Type B pancreatic cell (in vitro differentiated cells): Measurements from ENCODE around the gene PIK3R6. TPM values are rescaled to one million over a fixed set of nuclear protein-coding genes. Genes with fewer than 3 reads are reported as not detected.

Experiments used
- DNase-seq: peaks from one replicate; pipeline ENCODE4 v3.0.0; 2021; ENCODE audit warnings: mixed read lengths; ENCODE audit not compliant: unreplicated experiment; ENCODE audit errors: extremely low spot score
- H3K27ac Mint-ChIP-seq: 2 replicates; pipeline ENCODE4 v1.8.0; 2021; ENCODE audit warnings: mild to moderate bottlenecking, mixed read lengths
- H3K27me3 Mint-ChIP-seq: 2 replicates; pipeline ENCODE4 v1.8.0; 2021; ENCODE audit warnings: mixed read lengths
- H3K36me3 Mint-ChIP-seq: 2 replicates; pipeline ENCODE4 v1.8.0; 2021; ENCODE audit warnings: mixed read lengths
- H3K4me1 Mint-ChIP-seq: one replicate; pipeline ENCODE4 v1.8.0; 2021; ENCODE audit warnings: mixed read lengths; ENCODE audit not compliant: unreplicated experiment
- H3K4me3 Mint-ChIP-seq: 2 replicates; pipeline ENCODE4 v1.8.0; 2021; ENCODE audit warnings: mild to moderate bottlenecking, mixed read lengths
- H3K9me3 Mint-ChIP-seq: 2 replicates; pipeline ENCODE4 v1.8.0; 2021; ENCODE audit warnings: mixed read lengths
- total RNA-seq: library from RNA; stranded (reverse); gene quantifications from 2 replicates; pipeline ENCODE4 v1.2.1, GENCODE V29; 2021; ENCODE audit warnings: low replicate concordance
- TF ChIP-seq, protein P1 (sequence below): fragments of 200-600 bp; sonication (generic); conservative IDR thresholded peaks from 2 replicates; pipeline ENCODE4 v1.5.0; 2021; ENCODE audit warnings: antibody characterized with exemption, mild to moderate bottlenecking

PIK3R6 gene
- total RNA-seq, 1 donor from 2014 or later: not detected

DNA sequence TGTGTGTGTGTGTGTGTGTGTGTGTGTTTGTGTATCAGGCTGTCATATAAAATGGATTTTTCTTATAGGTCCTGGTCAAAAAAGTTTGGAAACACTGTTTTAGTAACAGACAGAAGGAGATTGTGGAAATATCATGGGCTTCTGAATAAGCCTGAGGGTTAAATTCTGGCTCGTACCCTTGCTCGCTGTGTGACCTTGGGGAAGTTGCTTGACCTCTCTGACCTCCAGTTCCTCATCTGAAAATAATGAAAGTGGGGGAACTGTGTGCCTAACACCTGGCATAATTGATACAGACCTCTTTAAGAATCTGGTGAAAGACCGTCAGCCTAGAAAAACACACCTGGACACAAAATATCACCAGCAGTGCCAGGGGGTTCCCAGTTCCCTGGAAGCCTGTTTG is 25.6 kb upstream of the PIK3R6 start:
- H3K9me3 Mint-ChIP-seq: no peaks in the 10 kb centered on the region
- DNase-seq: no peak
- TF ChIP-seq, protein P1, sequence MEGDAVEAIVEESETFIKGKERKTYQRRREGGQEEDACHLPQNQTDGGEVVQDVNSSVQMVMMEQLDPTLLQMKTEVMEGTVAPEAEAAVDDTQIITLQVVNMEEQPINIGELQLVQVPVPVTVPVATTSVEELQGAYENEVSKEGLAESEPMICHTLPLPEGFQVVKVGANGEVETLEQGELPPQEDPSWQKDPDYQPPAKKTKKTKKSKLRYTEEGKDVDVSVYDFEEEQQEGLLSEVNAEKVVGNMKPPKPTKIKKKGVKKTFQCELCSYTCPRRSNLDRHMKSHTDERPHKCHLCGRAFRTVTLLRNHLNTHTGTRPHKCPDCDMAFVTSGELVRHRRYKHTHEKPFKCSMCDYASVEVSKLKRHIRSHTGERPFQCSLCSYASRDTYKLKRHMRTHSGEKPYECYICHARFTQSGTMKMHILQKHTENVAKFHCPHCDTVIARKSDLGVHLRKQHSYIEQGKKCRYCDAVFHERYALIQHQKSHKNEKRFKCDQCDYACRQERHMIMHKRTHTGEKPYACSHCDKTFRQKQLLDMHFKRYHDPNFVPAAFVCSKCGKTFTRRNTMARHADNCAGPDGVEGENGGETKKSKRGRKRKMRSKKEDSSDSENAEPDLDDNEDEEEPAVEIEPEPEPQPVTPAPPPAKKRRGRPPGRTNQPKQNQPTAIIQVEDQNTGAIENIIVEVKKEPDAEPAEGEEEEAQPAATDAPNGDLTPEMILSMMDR: no peak
- H3K27ac Mint-ChIP-seq: no peak overlapping the region
- peaks cover 5% of the 10 kb centered on the region for H3K4me1 Mint-ChIP-seq
- H3K27me3 Mint-ChIP-seq: peaks cover 29% of the 10 kb centered on the region
- H3K36me3 Mint-ChIP-seq: no peaks in the 10 kb centered on the region
- H3K4me3 Mint-ChIP-seq: no peak overlapping the region

DNA sequence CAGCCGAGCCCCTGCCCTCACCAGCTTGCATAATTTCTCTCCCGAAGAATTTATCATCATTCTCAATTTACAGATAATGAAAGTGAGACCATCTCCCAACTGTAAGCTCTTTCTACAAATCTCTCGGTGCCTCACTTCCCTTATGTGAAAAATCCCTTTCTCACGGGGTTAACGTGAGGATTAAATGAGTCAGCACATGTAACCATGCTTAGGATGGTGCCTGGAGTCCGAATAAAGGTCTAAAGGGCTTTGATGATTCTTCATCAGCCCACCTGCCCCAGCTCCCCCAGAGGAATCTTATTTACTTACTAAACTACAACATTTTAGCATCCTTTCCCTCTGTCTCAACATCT is 24.8 kb upstream of the PIK3R6 start:
- Mint-ChIP-seq H3K36me3 (no peaks in the 10 kb centered on the region), H3K9me3 (no peaks in the 10 kb centered on the region), H3K4me1 (peaks cover 5% of the 10 kb centered on the region), H3K27ac (no peak overlapping the region), H3K27me3 (peaks cover 21% of the 10 kb centered on the region), H3K4me3 (no peak overlapping the region)
- TF ChIP-seq, protein P1: no peak
- DNase-seq: no peak

DNA sequence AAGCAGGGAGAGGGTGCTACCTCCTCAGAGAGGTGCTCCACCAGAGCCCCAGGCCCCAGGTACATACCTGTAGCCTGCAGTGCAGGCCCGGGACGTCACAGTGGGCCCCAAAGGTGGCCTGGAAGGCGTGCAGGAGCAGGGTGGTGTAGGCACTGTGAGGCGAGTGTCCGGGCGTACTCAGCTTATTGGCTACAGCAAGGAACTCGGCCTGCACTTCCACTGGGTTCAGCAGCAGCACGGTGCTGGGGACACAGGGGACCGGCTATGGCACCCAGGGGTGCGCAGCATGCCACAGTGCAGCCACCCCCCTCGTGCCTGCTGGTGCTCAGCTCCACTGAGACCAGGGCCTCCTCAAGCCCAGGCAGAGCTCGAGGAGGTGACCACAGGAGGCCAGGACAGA is 23.2 kb upstream of the PIK3R6 start:
- H3K27ac Mint-ChIP-seq: no peak overlapping the region
- H3K27me3 Mint-ChIP-seq: peaks cover 7% of the 10 kb centered on the region
- no peak for DNase-seq
- TF ChIP-seq, protein P1: no peak
- no peaks in the 10 kb centered on the region for H3K36me3 Mint-ChIP-seq
- H3K4me3 Mint-ChIP-seq: no peak overlapping the region
- peaks cover 5% of the 10 kb centered on the region for H3K4me1 Mint-ChIP-seq
- H3K9me3 Mint-ChIP-seq: no peaks in the 10 kb centered on the region

DNA sequence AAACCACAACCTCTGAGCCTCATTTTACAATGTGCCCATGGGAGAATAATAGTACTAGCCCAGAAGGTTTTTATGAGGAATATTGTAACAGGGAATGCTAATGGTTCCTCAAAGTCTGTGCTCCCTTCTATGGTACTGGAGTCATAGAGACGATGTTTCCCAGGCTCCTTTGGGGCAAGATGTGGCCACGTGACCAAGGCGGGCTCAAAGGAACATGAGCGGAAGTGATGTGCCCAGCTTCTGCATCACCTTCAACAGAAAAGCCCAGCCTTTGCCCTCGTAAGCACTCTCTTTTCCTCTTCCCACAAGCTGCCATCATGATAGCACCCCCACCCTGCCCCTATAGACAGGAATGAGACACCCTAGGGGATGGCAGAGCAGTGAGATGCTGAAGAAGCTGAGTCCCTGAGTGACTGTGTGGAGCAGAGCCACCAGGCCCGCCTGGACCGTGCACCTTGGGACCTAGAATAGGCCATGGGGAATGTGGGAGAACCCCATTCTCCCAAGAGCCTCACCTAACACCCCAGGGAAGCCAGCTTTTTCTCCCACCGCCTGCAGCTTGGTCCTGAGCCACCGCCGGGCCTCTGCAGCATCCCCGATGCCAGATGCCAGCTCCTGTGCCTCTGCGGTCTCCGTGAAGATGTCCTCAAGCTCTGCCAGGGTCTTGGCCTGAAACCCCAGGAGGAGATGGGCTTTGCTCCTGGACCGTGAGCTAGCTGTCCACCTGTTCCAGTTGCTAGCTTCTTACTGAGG is 22.2 kb upstream of the PIK3R6 start:
- Mint-ChIP-seq H3K4me1 (no peaks in the 10 kb centered on the region), H3K4me3 (no peak overlapping the region), H3K27me3 (no peaks in the 10 kb centered on the region), H3K9me3 (no peaks in the 10 kb centered on the region), H3K36me3 (no peaks in the 10 kb centered on the region), H3K27ac (no peak overlapping the region)
- TF ChIP-seq, protein P1: no peak
- DNase-seq: no peak

DNA sequence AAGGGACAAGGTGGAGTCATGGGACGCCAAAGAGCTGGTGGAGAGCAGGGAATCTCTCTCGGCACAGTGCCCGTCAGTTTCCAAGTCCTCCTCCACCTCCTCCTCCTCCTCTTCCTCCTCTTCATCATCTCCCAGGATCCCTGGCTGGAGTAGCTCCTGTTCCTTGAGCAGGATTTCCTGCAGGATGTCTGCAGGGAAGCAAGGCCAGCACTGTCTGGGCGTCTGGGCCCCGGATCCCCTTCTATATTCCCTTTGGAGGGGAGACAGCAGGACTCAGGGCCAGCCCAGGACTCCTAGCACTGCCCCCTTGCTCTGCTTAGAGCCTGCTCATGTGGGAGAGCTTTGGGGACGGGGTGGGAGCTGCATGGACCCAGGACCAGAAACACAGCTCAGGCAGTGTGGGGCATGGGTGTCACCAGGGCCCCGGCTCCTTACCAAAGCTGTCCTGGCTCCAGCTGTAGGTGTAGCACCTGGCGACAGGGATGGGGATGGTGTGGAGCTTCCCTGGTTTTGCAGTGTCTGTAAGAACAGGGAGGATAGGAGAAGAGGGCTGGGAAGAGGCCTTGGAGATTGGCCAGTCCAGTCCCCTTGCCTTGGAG is 21.3 kb upstream of the PIK3R6 start:
- H3K9me3 Mint-ChIP-seq: no peaks in the 10 kb centered on the region
- H3K27ac Mint-ChIP-seq: no peak overlapping the region
- no peak overlapping the region for H3K4me3 Mint-ChIP-seq
- no peaks in the 10 kb centered on the region for H3K36me3 Mint-ChIP-seq
- TF ChIP-seq, protein P1: no peak
- no peak for DNase-seq
- H3K4me1 Mint-ChIP-seq: no peaks in the 10 kb centered on the region
- peaks cover 3% of the 10 kb centered on the region for H3K27me3 Mint-ChIP-seq
